Ectodermal cell (in vitro differentiated cells): ENCODE data around the gene PDZK1IP1.
"Not testable (repeated sequence)": the region's sequence is repeated elsewhere in the genome, so short reads cannot be mapped to it uniquely, and the experiment has no call there.

Experiments
- H3K27ac ChIP-seq: 2 replicates; pipeline ENCODE4 v1.7.0; 2013; ENCODE audit warnings: mild to moderate bottlenecking, low read depth, low read length; ENCODE audit not compliant: insufficient read depth, poor library complexity, severe bottlenecking
- H3K27me3 ChIP-seq: 2 replicates; pipeline ENCODE4 v1.7.0; 2013; ENCODE audit warnings: mild to moderate bottlenecking, low read length; ENCODE audit not compliant: insufficient read depth, control insufficient read depth, poor library complexity, severe bottlenecking
- H3K36me3 ChIP-seq: one replicate; pipeline ENCODE4 v1.7.0; 2013; ENCODE audit warnings: low read length; ENCODE audit not compliant: control insufficient read depth, insufficient read depth
- H3K4me1 ChIP-seq: one replicate; pipeline ENCODE4 v1.7.0; 2013; ENCODE audit warnings: low read length; ENCODE audit not compliant: control insufficient read depth, insufficient read depth
- H3K4me3 ChIP-seq: 2 replicates; pipeline ENCODE4 v1.7.0; 2013; ENCODE audit warnings: low read depth, low read length, control low read depth; ENCODE audit not compliant: insufficient read depth
- H3K9me3 ChIP-seq: 2 replicates; pipeline ENCODE4 v1.7.0; 2013; ENCODE audit warnings: mild to moderate bottlenecking, low read length, moderate library complexity; ENCODE audit not compliant: control insufficient read depth
- WGBS, 2 experiments: methylation state at CpG; one replicate each; pipeline ENCODE4 v1.1.7; 2013; ENCODE audit warnings: missing lambda C conversion rate in 2 of 2; 5-methylcytosine and 5-hydroxymethylcytosine counted together

The PDZK1IP1 gene

DNA sequence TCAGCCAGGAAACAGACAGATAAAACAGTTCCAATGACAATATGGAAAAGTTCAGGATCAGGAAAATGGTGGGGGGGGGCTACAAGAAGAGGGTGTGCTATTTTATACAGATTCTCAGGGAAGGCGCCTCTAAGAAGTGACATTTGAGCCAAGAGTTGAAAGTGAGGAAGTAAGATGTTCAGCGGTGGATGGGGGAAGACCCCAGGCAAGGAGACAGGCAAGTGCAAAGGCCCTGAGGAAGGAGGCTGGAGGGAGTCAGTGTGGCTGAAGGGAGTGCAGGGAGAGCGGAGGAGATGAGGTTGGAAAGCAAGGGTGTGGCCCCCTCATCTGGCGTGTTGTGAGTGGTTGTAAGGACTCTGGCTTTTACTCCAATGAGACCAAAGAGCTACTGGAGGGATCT lies 8.4 kb upstream of the PDZK1IP1 start:
- Histone ChIP-seq H3K4me3 (no peak overlapping the region), H3K27ac (no peak overlapping the region), H3K4me1 (no peaks in the 10 kb centered on the region), H3K27me3 (no peaks in the 10 kb centered on the region), H3K9me3 (no peaks in the 10 kb centered on the region), H3K36me3 (no peaks in the 10 kb centered on the region)
- 82 to 91% methylated on average over 4 of the region's 4 CpGs for WGBS, 2 experiments

GRCh38 chr1:47196622-47197021 lies 6.8 kb upstream of the PDZK1IP1 start:
- Histone ChIP-seq H3K4me3 (no peak overlapping the region), H3K27me3 (no peaks in the 10 kb centered on the region), H3K27ac (no peak overlapping the region), H3K9me3 (no peaks in the 10 kb centered on the region), H3K4me1 (peaks cover 7% of the 10 kb centered on the region), H3K36me3 (no peaks in the 10 kb centered on the region)
- WGBS, 2 experiments: 76 to 77% methylated on average over 3 of the region's 3 CpGs

DNA sequence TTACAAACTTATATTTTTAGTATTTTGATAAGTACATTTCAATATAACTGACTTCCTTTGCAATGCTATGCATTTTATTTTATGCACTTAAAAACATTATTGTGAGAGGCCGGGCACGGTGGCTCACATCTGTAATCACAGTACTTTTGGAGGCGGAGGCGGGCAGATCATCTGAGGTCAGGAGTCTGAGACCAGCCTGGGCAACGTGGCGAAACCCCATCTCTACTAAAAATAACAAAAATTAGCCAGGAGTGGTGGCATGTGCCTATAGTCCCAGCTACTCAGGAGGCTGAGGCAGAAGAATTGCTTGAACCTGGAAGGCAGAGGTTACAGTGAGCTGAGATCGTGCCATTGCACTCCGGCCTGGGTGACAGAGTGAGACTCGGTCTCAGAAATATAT lies 6.1 kb upstream of the PDZK1IP1 start:
- not testable (repeated sequence) for H3K27me3 ChIP-seq, H3K36me3 ChIP-seq, H3K4me1 ChIP-seq, H3K9me3 ChIP-seq, H3K4me3 ChIP-seq, H3K27ac ChIP-seq
- 91% methylated on average over 7 to 8 of the region's 9 CpGs for WGBS, 2 experiments

- Histone ChIP-seq H3K4me1 (peaks cover 11% of the 10 kb centered on the region), H3K9me3 (no peaks in the 10 kb centered on the region), H3K27ac (no peak overlapping the region), H3K27me3 (no peaks in the 10 kb centered on the region), H3K4me3 (no peak overlapping the region), H3K36me3 (no peaks in the 10 kb centered on the region)
These were observed 4.5 kb upstream of the PDZK1IP1 start for GRCh38 chr1:47194311-47194710.

DNA sequence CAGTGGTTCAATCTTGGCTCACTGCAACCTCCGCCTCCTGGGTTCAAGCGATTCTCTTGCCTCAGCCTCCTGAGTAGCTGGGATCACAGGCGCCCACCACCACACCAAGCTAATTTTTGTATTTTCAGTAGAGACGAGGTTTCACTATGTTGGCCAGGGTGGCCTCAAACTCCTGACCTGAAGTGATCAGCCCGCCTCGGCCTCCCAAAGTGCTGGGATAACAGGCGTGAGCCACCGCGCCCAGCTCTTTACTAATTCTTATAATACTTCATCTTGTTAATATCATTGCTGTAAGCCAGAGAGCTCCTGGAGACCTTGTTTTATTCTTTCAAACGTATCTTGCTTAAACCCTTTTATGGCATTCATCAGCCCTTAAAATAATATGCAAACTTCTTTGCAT lies 3.7 kb upstream of the PDZK1IP1 start:
- peaks cover 11% of the 10 kb centered on the region for H3K4me1 ChIP-seq
- 84 to 85% methylated on average over 10 of the region's 10 CpGs for WGBS, 2 experiments
- H3K9me3 ChIP-seq, H3K4me3 ChIP-seq, H3K27ac ChIP-seq, H3K36me3 ChIP-seq, H3K27me3 ChIP-seq: not testable (repeated sequence)

GRCh38 chr1:47192458-47193384 lies 2.9 kb upstream of the PDZK1IP1 start:
- H3K4me1 ChIP-seq: peaks cover 11% of the 10 kb centered on the region
- no peaks in the 10 kb centered on the region for H3K27me3 ChIP-seq
- H3K27ac ChIP-seq: no peak overlapping the region
- WGBS, 2 experiments: 13 to 15% methylated on average over 10 of the region's 10 CpGs
- no peak overlapping the region for H3K4me3 ChIP-seq
- no peaks in the 10 kb centered on the region for H3K9me3 ChIP-seq
- no peaks in the 10 kb centered on the region for H3K36me3 ChIP-seq

GRCh38 chr1:47191940-47192457 lies 2.2 kb upstream of the PDZK1IP1 start:
- Histone ChIP-seq H3K9me3 (no peaks in the 10 kb centered on the region), H3K36me3 (no peaks in the 10 kb centered on the region), H3K4me3 (no peak overlapping the region), H3K27ac (no peak overlapping the region), H3K27me3 (no peaks in the 10 kb centered on the region), H3K4me1 (peaks cover 11% of the 10 kb centered on the region)
- 88 to 89% methylated on average over 4 of the region's 4 CpGs for WGBS, 2 experiments

DNA sequence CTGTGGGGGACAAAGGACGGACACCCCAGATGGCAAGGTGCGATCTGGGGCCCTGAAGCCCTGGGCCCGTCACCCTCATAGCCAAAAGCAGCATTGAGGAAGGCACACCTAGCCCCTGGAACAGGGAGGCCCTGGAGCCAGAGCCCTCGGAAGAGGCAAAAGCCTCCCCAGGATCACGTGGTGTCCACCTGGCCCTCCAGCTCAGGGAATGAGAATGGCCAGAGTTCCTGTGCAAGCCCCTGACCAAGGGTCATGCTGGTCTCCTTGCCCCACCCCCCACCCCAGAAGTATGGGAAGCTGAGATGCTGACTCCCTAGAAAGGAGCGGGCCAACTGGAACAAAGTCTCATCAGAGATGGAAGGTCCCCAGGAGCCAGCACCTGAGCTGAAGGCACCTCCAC lies 1.0 kb upstream of the PDZK1IP1 start:
- WGBS, 2 experiments: 94 to 96% methylated on average over 6 of the region's 6 CpGs
- no peaks in the 10 kb centered on the region for H3K9me3 ChIP-seq
- no peak overlapping the region for H3K4me3 ChIP-seq
- H3K4me1 ChIP-seq: peaks cover 11% of the 10 kb centered on the region
- no peaks in the 10 kb centered on the region for H3K27me3 ChIP-seq
- no peaks in the 10 kb centered on the region for H3K36me3 ChIP-seq
- H3K27ac ChIP-seq: no peak overlapping the region

- Histone ChIP-seq H3K27ac (no peak overlapping the region), H3K4me1 (peaks cover 11% of the 10 kb centered on the region), H3K4me3 (no peak overlapping the region), H3K9me3 (no peaks in the 10 kb centered on the region), H3K36me3 (no peaks in the 10 kb centered on the region), H3K27me3 (no peaks in the 10 kb centered on the region)
- 80 to 82% methylated on average over 5 of the region's 5 CpGs for WGBS, 2 experiments
These were observed 646 bp upstream of the PDZK1IP1 start for GRCh38 chr1:47190509-47190855.

DNA sequence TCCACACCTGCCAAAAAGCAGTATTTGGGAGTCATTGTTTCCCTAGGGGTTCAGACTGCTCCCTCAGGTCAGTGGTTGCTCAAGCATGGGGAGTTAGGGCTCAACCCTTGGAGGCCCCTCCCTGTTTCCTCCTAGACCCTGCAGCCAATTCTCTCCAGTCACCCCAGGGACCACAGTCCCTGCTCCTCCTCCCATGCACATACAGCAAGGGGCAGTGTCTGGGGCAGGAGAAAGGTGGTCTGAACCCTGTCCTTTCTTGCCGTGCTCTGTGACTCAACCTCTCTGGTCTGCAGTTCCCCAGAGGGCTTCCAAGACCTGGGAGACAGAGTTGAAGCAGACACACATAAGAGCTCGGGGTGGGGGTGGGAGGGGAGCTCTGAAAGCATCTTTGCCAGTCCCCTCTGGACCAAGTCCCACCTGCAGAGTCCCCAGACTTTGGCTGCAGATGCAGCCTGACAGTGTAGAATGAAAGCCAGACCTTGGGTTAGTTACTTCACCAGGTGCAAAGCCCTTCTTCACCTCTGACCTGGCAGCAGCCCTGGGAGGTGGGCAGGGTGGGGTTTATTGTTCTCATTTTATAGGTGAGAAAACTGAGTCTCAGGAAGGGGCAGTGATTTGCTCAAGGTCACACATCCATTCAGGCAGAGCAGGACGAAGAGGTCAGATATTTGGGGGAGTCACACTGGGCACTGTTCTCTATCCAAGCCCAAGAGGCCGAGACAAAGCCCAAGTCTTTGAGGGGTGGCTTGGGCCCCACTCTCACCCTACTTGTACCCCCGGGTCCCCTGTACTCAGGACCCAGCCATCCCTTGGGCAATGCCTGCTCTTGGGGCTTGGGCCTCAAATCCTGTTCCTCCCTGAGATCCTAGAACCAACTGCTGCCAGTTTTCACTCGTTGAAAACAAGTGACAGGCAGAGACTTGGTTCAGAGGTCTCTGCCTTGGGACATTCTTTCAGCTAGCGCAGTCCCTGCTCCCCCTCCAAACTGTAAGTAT lies 748 bp downstream of the PDZK1IP1 start:
- Histone ChIP-seq H3K9me3 (no peaks in the 10 kb centered on the region), H3K27ac (no peak overlapping the region), H3K4me3 (no peak overlapping the region), H3K4me1 (peaks cover 11% of the 10 kb centered on the region), H3K27me3 (no peaks in the 10 kb centered on the region), H3K36me3 (no peaks in the 10 kb centered on the region)
- WGBS, 2 experiments: 88 to 92% methylated on average over 7 of the region's 7 CpGs
